ENCODE measurements around the gene POSTN. TPM values are rescaled to one million over a fixed set of nuclear protein-coding genes. Genes with fewer than 3 reads are reported as not detected.
A peak's percentile ranks its signal among the peaks of the same experiment; 100 is the strongest.

POSTN gene
- total RNA-seq, 1 experiment from 2014 or later = not detected

DNA sequence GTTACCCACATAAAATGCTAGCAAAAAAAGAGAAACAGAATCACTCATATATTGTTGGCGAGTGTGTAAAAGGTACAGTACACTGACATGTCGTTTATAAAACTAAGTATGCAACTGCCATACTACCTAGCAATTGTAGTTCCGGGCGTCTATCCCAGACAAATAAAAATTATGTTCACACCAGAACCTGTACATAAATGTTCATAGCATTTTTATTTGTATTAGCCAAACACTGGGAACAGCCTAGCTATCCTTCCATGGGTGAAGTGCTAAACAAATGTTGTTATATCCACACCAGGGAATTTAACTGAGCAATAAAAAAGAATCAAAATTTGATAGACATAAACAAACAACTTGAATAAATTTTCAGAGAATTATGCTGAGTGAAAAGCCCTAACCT lies 28.9 kb upstream of the POSTN start:
- Mint-ChIP-seq H3K27me3 (ENCODE audit: unreplicated experiment) (no peaks in the 10 kb centered on the region), H3K36me3 (ENCODE audit: insufficient read depth, unreplicated experiment) (no peaks in the 10 kb centered on the region), H3K9me3 (ENCODE audit: low read depth, unreplicated experiment) (no peaks in the 10 kb centered on the region), H3K27ac (ENCODE audit: unreplicated experiment) (no peak overlapping the region), H3K4me1 (ENCODE audit: low read depth, unreplicated experiment) (no peaks in the 10 kb centered on the region), H3K4me3 (ENCODE audit: low read depth, unreplicated experiment) (no peak overlapping the region)
- DNase-seq = no peak
- CTCF ChIA-PET = no interaction called here
- intact Hi-C loops (cut with micrococcal nuclease; ENCODE audit: unreplicated experiment) = no loop called here
- TF ChIP-seq, protein P1, sequence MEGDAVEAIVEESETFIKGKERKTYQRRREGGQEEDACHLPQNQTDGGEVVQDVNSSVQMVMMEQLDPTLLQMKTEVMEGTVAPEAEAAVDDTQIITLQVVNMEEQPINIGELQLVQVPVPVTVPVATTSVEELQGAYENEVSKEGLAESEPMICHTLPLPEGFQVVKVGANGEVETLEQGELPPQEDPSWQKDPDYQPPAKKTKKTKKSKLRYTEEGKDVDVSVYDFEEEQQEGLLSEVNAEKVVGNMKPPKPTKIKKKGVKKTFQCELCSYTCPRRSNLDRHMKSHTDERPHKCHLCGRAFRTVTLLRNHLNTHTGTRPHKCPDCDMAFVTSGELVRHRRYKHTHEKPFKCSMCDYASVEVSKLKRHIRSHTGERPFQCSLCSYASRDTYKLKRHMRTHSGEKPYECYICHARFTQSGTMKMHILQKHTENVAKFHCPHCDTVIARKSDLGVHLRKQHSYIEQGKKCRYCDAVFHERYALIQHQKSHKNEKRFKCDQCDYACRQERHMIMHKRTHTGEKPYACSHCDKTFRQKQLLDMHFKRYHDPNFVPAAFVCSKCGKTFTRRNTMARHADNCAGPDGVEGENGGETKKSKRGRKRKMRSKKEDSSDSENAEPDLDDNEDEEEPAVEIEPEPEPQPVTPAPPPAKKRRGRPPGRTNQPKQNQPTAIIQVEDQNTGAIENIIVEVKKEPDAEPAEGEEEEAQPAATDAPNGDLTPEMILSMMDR (IDR thresholded peaks at IDR 0.05; ENCODE audit: unreplicated experiment) = no peak
- no TSS peak for BruUV-seq (replicated peaks)

DNA sequence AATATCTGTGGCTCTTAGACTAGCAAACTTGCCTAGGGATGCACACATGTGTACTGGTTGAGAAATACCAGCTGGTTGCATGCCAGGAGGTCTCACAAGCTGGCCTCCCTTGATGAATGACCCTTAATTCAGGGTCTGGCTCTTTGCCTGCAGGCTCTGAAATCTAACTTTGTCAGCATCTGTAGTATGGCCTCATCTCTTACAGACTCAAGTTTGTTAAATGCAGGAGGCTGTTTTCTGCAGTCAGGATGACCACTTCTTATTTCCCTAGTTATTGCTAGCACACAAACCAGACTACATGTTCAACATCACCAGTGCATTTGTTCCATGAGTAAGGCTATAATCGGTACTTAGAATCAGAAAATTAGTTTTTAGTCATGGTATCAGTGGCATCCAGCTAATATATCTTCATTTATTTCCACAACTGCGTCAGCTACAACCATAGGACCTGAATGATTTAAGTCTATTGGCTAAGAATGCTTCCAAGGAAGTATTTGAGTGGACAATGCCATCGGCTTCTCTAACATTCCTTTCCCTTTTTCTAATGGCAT lies 23.3 kb upstream of the POSTN start:
- DNase-seq = no peak

GRCh38 chr13:37618554-37618953 lies 20.0 kb upstream of the POSTN start:
- intact Hi-C loops (cut with micrococcal nuclease; ENCODE audit: unreplicated experiment) = loop anchor here (5.0 kb wide), 1 partner anchor 511 kb away; the partner anchor contains the start of gene CSNK1A1L
- no peaks in the 10 kb centered on the region for H3K9me3 Mint-ChIP-seq (ENCODE audit: low read depth, unreplicated experiment)
- CTCF ChIA-PET = no interaction called here
- H3K27me3 Mint-ChIP-seq (ENCODE audit: unreplicated experiment) = no peaks in the 10 kb centered on the region
- no peak overlapping the region for H3K4me3 Mint-ChIP-seq (ENCODE audit: low read depth, unreplicated experiment)
- TF ChIP-seq, protein P1 (IDR thresholded peaks at IDR 0.05; ENCODE audit: unreplicated experiment) = no peak
- peaks cover 15% of the 10 kb centered on the region for H3K4me1 Mint-ChIP-seq (ENCODE audit: low read depth, unreplicated experiment)
- no peak for DNase-seq
- BruUV-seq (replicated peaks) = no TSS peak
- no peaks in the 10 kb centered on the region for H3K36me3 Mint-ChIP-seq (ENCODE audit: insufficient read depth, unreplicated experiment)
- no peak overlapping the region for H3K27ac Mint-ChIP-seq (ENCODE audit: unreplicated experiment)

More for the DNA sequence above, 23.3 kb upstream of the POSTN start:
- no TSS peak for BruUV-seq (replicated peaks)
- no peaks in the 10 kb centered on the region for H3K9me3 Mint-ChIP-seq (ENCODE audit: low read depth, unreplicated experiment)
- TF ChIP-seq, protein P1 (IDR thresholded peaks at IDR 0.05; ENCODE audit: unreplicated experiment) = no peak
- intact Hi-C loops (cut with micrococcal nuclease; ENCODE audit: unreplicated experiment) = no loop called here
- CTCF ChIA-PET = no interaction called here
- H3K4me1 Mint-ChIP-seq (ENCODE audit: low read depth, unreplicated experiment) = peaks cover 10% of the 10 kb centered on the region
- no peaks in the 10 kb centered on the region for H3K27me3 Mint-ChIP-seq (ENCODE audit: unreplicated experiment)
- no peak overlapping the region for H3K27ac Mint-ChIP-seq (ENCODE audit: unreplicated experiment)
- no peaks in the 10 kb centered on the region for H3K36me3 Mint-ChIP-seq (ENCODE audit: insufficient read depth, unreplicated experiment)
- H3K4me3 Mint-ChIP-seq (ENCODE audit: low read depth, unreplicated experiment) = no peak overlapping the region

GRCh38 chr13:37617173-37617572 lies 18.6 kb upstream of the POSTN start:
- DNase-seq = peak; percentile 3
- Mint-ChIP-seq H3K27ac (ENCODE audit: unreplicated experiment) (peak overlapping the region; percentile 54), H3K27me3 (ENCODE audit: unreplicated experiment) (no peaks in the 10 kb centered on the region), H3K4me1 (ENCODE audit: low read depth, unreplicated experiment) (peaks cover 15% of the 10 kb centered on the region), H3K36me3 (ENCODE audit: insufficient read depth, unreplicated experiment) (no peaks in the 10 kb centered on the region), H3K4me3 (ENCODE audit: low read depth, unreplicated experiment) (no peak overlapping the region), H3K9me3 (ENCODE audit: low read depth, unreplicated experiment) (no peaks in the 10 kb centered on the region)
- intact Hi-C loops (cut with micrococcal nuclease; ENCODE audit: unreplicated experiment) = loop anchor here (5.0 kb wide), 1 partner anchor 510 kb away; the partner anchor contains the start of gene CSNK1A1L
- CTCF ChIA-PET = interaction anchor here (1.2 kb wide), 1 partner anchor 23 kb away, joined by 4 read pairs; no protein-coding TSS in a partner anchor
- TF ChIP-seq, protein P1 (IDR thresholded peaks at IDR 0.05; ENCODE audit: unreplicated experiment) = no peak
- no TSS peak for BruUV-seq (replicated peaks)
